Heart left ventricle (tissue), 16 donors: ENCODE data around the gene SLC18A3. TPM values are rescaled to one million over a fixed set of nuclear protein-coding genes. Genes with fewer than 3 reads are reported as not detected.
A peak's percentile ranks its signal among the peaks of the same experiment; 100 is the strongest.

ENCODE experiments used
- ATAC-seq, 4 donors: fragments of 200-7000 bp; cut with Tn5 transposase; one replicate each; pipeline ENCODE4 v1.9.1; 2020 to 2022; ENCODE audit warnings: moderate library complexity in 4 of 4, mild to moderate bottlenecking in 3 of 4, moderate number of reproducible peaks in 1 of 4
- DNase-seq, 5 donors: peaks; one replicate each; pipeline ENCODE4 v3.0.0-alpha.2; 2020
- H3K27ac ChIP-seq, 12 donors: fragments of 200-600 bp; sonication (generic) in 4 of 12; one replicate each; pipeline versions ENCODE4 v1.5.0 to v1.8.0; 2016 to 2022; ENCODE audit warnings: mild to moderate bottlenecking in 2 of 12
- H3K27me3 ChIP-seq, 9 donors: fragments of 200-600 bp; sonication (generic) in 2 of 9; one replicate each; pipeline versions ENCODE4 v1.5.1 to v1.8.0; 2016 to 2022; ENCODE audit warnings: mild to moderate bottlenecking in 3 of 9
- H3K36me3 ChIP-seq, 9 donors: fragments of 200-600 bp; sonication (generic) in 2 of 9; one replicate each; pipeline versions ENCODE4 v1.5.0 to v1.8.0; 2018 to 2022; ENCODE audit warnings: mild to moderate bottlenecking in 2 of 9
- H3K4me1 ChIP-seq, 12 donors: fragments of 200-600 bp; sonication (generic) in 4 of 12; one replicate each; pipeline versions ENCODE4 v1.5.0 to v1.8.0; 2016 to 2022; ENCODE audit warnings: mild to moderate bottlenecking in 3 of 12
- H3K4me3 ChIP-seq, 12 donors: fragments of 200-600 bp; sonication (generic) in 4 of 12; one replicate each; pipeline versions ENCODE4 v1.5.0 to v1.8.0; 2017 to 2022; ENCODE audit warnings: mild to moderate bottlenecking in 9 of 12, moderate library complexity in 4 of 12
- H3K9me3 ChIP-seq, 12 donors: fragments of 200-600 bp; sonication (generic) in 4 of 12; one replicate each; pipeline versions ENCODE4 v1.5.0 to v1.8.0; 2016 to 2022; ENCODE audit warnings: mild to moderate bottlenecking in 1 of 12
- CTCF ChIP-seq, 12 donors: fragments of 200-600 bp; sonication (generic) in 4 of 12; IDR thresholded peaks; one replicate each; pipeline versions ENCODE4 v1.5.0 to v1.8.0; 2018 to 2022; ENCODE audit warnings: antibody characterized with exemption in 12 of 12, mild to moderate bottlenecking in 5 of 12
- POLR2A ChIP-seq, 2 donors: fragments of 450-650 bp; IDR thresholded peaks; one replicate each; pipeline ENCODE4 v1.6.1; 2017; ENCODE audit warnings: antibody characterized with exemption in 2 of 2, mild to moderate bottlenecking in 2 of 2, moderate library complexity in 2 of 2
- WGBS, 4 donors: extraction: QIAGEN DNeasy Blood & Tissue Kit in 2 of 4; methylation state at CpG; one replicate each; pipeline versions ENCODE4 v1.1.5 to v1.1.7; 2013 to 2018; 5-methylcytosine and 5-hydroxymethylcytosine counted together
- intact Hi-C, 10 donors: fragments of 100-400 bp; cut with DNase I; formaldehyde crosslinking; loops; one replicate each; pipeline versions ENCODE4 v1.11.1 to v1.14.2; 2022
- long read RNA-seq, 3 donors: library from polyadenylated mRNA; unstranded; transcript quantifications; one replicate each; pipeline ENCODE4 v2.0.0, GENCODE V29; 2020 to 2021
- polyA plus RNA-seq, 2 donors: library from polyadenylated mRNA; stranded (reverse); fragments of 200-250 nt; gene quantifications; one replicate each; pipeline ENCODE4 v1.2.3, GENCODE V29; 2013
- total RNA-seq, 9 donors: library from RNA; depleted of rRNA in 2 of 9; stranded (reverse); fragments of >200 nt in 2 of 9; fragmentation: NEBNext Ultra II Directional in 3 of 9; extraction: Animal tissue kit (Norgen Biotek cat#: 25700) in 3 of 9; gene quantifications; one replicate each; pipeline versions ENCODE4 v1.1.0 to v1.2.4, GENCODE V29; 2016 to 2023
- donor health status: ischemic (EF 13 %, LVEDD 7.1; RV severe dilation, severe dysfunction).
- donor health status: healthy with polysubstance abuse.
- donor health status: DM: no; HTN: yes; CAD: no.
- donor health status: DM: no; HTN: no; CAD: no.
- donor health status: ischemic (EF 25% LVEDD 6.9; RV normal size, moderate dysfunction).
- donor health status: ischemic (EF 25% LVEDD 5.7; RV mildly dilated, moderate dysfunction).
- donor health status: healthy.
- donor health status: DM: yes; HTN: yes; CAD: no.
- donor health status: ischemic (EF 35%, LVEDD 5.7; RV mildly dilated, moderate dysfunction).
- donor health status: nonischemic (EF 11% LVEDD 7.7; RV severe dilation, severe dysfunction).
- donor health status: DM: yes; HTN: yes; CAD: no.
- donor health status: PGD.
- donor health status: ischemic (EF 29% LVEDD 5.4; RV normal size, mild dysfunction).
- donor health status: nonischemic (EF 23%, LVEDD 6.1; RV moderate dilation, normal function).

The SLC18A3 gene
- not detected for total RNA-seq
- not detected for polyA plus RNA-seq
- long read RNA-seq, donor 1: 0 reads
- long read RNA-seq, donor 2: 0 reads
- long read RNA-seq, donor 3: 0 reads

GRCh38 chr10:49610114-49610457 is at the start of gene SLC18A3:
Gene SLC18A3, plus strand, starts transcription at chr10:49610310. Its CDS starts 431 bp downstream, at chr10:49610741.
- no peak for TF ChIP-seq CTCF (IDR thresholded peaks at IDR 0.05)
- TF ChIP-seq POLR2A (IDR thresholded peaks at IDR 0.05): no peak
- Histone ChIP-seq H3K4me3 (peak within 1 kb of the TSS in 4 of 12 donors; percentile 4 to 18 (median 6)), H3K9me3 (no peaks in the 10 kb centered on the region), H3K27me3 (peaks cover 49 to 81% (median 78%) of the 10 kb centered on the region in 9 donors), H3K36me3 (no peaks in the 10 kb centered on the region), H3K4me1 (peaks cover 0 to 47% (median 5%) of the 10 kb centered on the region in 12 donors), H3K27ac (no peak within 1 kb of the TSS)
- DNase-seq (no peak), ATAC-seq (no peak)
- 1% methylated on average over 21 to 43 of the region's 43 CpGs for WGBS, 4 donors
- intact Hi-C loops: no loop called here

GRCh38 chr10:49560526-49560925 is 49.6 kb upstream of the SLC18A3 start:
- DNase-seq (no peak), ATAC-seq (no peak)
- H3K4me1 ChIP-seq: no peaks in the 10 kb centered on the region
- no peak overlapping the region for H3K4me3 ChIP-seq
- intact Hi-C loops: no loop called here
- no peaks in the 10 kb centered on the region for H3K36me3 ChIP-seq
- no peak for TF ChIP-seq CTCF (IDR thresholded peaks at IDR 0.05)
- TF ChIP-seq POLR2A (IDR thresholded peaks at IDR 0.05): no peak
- peaks cover 0 to 8% (median 0%) of the 10 kb centered on the region in 12 donors for H3K9me3 ChIP-seq
- WGBS, 4 donors: 63 to 68% (median 67%) methylated on average over 2 of the region's 2 CpGs
- peaks cover 0 to 10% (median 0%) of the 10 kb centered on the region in 9 donors for H3K27me3 ChIP-seq
- H3K27ac ChIP-seq: no peak overlapping the region

- Histone ChIP-seq H3K4me1 (no peaks in the 10 kb centered on the region), H3K27ac (no peak overlapping the region), H3K36me3 (no peaks in the 10 kb centered on the region), H3K27me3 (peaks cover 0 to 10% (median 0%) of the 10 kb centered on the region in 9 donors), H3K9me3 (no peaks in the 10 kb centered on the region), H3K4me3 (no peak overlapping the region)
- TF ChIP-seq CTCF (IDR thresholded peaks at IDR 0.05) (no peak), POLR2A (IDR thresholded peaks at IDR 0.05) (no peak)
- DNase-seq (no peak), ATAC-seq (no peak)
- 67 to 71% (median 69%) methylated on average over 1 of the region's 1 CpG for whole genome bisulfite sequencing, 4 donors
- intact Hi-C loops: no loop called here
Observed at GRCh38 chr10:49562893-49563292, 47.2 kb upstream of the SLC18A3 start.

- WGBS, 4 donors: 61 to 77% (median 74%) methylated on average over 4 of the region's 4 CpGs
- no peak overlapping the region for H3K27ac ChIP-seq
- ATAC-seq: peak in 1 of 4 donors; percentile 61
- H3K4me3 ChIP-seq: no peak overlapping the region
- H3K27me3 ChIP-seq: peaks cover 0 to 10% (median 0%) of the 10 kb centered on the region in 9 donors
- H3K36me3 ChIP-seq: no peaks in the 10 kb centered on the region
- no peak for TF ChIP-seq CTCF (IDR thresholded peaks at IDR 0.05)
- no peak for TF ChIP-seq POLR2A (IDR thresholded peaks at IDR 0.05)
- no peaks in the 10 kb centered on the region for H3K4me1 ChIP-seq
- H3K9me3 ChIP-seq: peaks cover 0 to 10% (median 0%) of the 10 kb centered on the region in 12 donors
- intact Hi-C loops: no loop called here
- peak in 1 of 5 donors; percentile 25 for DNase-seq
Observed at GRCh38 chr10:49564461-49565009, 45.6 kb upstream of the SLC18A3 start.
